Activated CD4-positive, CD25-positive, alpha-beta regulatory T cell treated with anti-CD3 and anti-CD28 coated beads, Interleukin-2, amount 50 U/mL, for 24 hours (primary cell): ENCODE results near the gene APP.
"Not testable (repeated sequence)": the region's sequence is repeated elsewhere in the genome, so short reads cannot be mapped to it uniquely, and the experiment has no call there.

Experiments
- ATAC-seq, 2 donors: fragments of 150-1000 bp; cut with Tn5 transposase; one replicate each; pipeline ENCODE4 v1.10.0; 2021; ENCODE audit warnings: mild to moderate bottlenecking in 1 of 2, moderate library complexity in 1 of 2

The APP gene

GRCh38 chr21:26060335-26061115 lies 110.0 kb downstream of the APP start:
- no peak for ATAC-seq

DNA sequence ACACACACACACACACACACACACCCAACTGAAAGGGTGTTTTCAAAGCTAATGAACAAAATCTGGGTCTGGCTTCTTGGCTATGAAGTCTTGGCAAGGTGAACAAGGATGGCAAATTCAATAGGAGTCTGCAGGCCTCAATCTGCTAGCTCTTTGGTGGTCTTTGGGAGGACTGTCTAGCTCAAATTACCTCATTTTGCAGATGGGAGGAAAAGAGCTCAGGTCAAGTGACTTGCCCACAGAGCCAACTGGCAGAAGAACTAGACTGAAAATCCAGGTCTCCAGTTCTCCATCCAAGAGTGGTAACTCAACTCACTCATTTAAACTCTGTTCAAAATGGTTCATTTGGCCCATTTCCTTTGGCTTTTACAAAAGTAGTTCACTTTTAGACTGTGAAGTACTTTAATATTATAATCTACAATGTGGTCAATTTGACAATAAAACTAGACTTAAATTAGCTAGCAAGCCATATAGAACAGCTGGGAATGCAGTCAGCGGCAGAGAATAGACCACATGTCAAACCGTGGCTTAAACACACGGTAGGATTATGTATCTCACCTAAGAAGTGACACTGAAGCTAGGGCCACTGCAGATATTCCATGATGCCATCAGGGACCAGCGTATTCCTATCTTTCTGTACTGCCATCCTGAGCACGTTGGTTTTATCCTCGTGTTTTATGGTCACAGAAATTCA lies 112.9 kb downstream of the APP start:
- no peak for ATAC-seq

- ATAC-seq: no peak
Observed at GRCh38 chr21:26055841-26056264, 114.7 kb downstream of the APP start.

DNA sequence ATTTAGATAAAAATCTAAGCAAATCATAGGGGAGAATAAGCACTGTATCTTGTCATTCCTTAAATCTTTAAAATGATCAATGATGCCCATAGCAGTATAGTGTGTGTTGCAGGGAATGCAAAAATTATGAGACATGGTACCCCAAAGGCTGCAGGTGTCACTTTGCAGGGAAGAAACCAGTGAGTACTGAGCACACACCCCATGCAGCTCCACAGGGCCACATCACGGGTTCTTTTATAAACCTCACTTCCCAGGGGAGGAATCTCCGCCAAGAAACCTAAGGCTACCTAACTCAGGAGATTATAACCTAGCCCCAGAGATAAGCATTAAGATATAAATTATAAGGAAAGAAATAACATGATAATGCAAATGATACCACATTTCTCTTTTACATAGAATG lies 115.6 kb downstream of the APP start:
- no peak for ATAC-seq

GRCh38 chr21:26052057-26052456 lies 118.5 kb downstream of the APP start:
- no peak for ATAC-seq

DNA sequence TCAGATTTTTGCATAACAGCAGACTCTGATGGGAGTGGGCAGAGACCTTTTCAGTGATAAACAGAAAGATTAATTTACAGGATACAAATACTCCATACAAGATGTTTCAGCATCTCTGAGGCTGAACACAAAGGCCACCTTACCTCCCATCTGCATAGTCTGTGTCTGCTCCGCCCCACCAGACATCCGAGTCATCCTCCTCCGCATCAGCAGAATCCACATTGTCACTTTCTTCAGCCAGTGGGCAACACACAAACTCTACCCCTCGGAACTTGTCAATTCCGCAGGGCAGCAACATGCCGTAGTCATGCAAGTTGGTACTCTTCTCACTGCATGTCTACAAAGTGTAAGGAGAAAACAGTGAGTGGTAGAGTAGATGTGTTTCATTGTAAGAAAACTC lies 119.7 kb downstream of the APP start:
- no peak for ATAC-seq

- ATAC-seq: no peak
Observed at GRCh38 chr21:26049803-26050202, 120.8 kb downstream of the APP start.

DNA sequence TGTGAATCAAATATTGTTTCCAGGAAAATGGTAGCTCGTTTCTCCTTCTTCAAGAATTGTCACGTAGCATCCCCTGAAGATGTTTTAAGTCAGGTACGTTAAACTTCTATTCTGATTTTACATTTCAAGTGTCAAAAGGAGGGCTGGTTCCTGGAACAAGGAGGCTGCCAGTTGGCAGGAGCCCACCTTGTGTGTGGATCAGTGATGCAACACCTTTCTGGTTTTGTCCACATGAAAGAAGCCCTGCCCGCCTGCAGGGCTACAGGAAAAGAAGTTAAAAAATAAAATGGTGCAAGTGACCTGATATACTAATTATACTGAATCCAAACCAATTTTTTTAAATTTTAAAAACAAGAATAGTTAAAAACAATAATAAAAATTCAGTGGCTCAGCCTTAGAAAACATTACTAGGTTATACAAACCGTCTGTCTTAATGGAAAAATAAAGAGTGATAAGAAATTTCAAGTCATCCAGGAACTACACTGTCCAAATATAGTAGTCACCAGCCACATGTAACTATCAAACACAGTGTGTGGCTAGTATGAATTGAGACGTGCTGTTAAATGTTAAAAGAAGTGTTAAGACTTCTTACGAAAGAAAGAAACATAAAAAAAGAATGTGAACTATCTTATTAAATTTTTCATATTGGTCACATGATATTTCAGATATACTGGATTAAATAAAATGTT lies 123.1 kb downstream of the APP start:
- no peak for ATAC-seq

- ATAC-seq: no peak
Observed at GRCh38 chr21:26043891-26044290, 126.7 kb downstream of the APP start.

DNA sequence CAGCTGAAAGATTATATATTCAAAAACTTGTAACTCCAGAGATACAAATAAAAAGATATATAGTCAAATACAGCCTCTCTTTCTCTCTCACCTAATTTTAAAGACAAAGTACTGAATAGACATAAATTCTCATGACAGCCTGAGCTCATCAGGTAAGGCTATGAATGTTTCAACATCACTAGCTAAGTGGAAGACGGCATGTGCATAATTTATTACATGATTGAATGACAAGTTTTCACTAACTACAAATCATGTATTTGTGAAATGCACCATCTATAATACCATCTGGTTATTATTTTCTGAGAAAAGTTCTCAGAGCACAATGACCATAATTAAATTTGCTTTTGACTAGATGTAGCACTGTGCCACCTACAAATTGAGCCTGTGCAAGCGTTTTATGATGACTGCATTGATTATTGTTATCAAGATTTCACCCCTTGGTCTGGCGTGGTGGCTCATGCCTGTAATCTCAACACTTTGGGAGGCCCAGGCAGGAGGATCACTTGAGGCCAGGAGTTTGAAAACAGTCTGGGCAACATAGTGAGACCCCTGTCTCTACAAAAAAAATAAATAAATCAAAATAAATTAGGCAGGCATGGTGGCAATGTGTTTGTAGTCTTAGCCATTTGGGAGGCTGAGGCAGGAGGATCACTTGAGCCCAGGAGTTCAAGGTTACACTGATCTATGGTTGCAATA lies 128.2 kb downstream of the APP start:
- ATAC-seq: no peak

DNA sequence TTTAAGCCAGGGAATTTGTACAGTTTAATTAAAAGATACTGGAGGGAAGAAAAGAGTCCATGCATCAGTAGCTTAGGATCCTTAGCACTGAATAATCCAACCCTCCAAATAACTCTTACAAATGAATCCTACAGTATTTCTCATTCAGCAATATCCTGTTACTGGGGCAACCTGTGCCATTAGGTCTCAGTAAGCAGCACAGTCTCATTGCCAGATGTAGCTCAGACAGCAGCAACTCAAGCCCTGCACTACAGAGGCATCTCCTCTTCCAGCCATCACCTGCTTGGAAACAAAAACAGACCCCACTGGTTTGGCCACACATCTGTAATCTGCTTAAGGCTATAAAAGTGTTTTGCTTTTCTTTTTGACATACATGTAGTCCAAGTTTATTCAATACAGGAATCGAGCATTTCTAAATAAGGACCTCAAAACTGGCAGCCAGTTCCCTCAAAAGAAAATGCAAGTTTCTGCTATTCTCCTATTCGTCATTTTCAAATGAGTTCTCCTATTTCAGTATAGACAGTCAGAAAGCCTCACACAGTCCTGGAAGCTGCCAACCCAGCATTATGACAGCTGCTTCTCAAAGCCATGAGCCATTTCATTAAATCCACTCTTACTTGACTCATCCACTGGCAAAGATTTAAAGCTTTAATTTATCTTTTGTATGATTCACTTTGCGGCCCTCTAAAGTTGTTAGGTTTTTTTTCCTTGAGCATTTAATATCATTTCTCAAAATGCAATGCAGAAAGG lies 129.0 kb downstream of the APP start:
- no peak for ATAC-seq

DNA sequence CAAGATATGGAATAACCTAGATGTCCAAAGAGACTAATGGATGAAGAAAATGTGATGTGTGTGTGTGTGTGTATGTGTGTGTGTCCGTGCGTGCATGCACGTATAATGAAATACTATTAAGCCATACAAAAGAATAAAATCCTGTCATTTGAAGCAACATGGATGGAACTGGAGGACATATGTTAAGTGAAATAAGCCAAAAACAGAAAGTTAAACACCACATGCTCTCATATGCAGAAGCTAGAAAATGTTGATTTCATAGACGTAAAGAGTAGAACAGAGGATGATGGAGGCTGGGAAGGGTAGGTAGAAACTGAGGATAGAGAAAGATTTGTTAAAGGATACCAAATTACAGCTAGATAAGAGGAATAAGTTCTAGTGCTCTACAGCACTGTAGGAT lies 133.7 kb downstream of the APP start:
- no peak for ATAC-seq

DNA sequence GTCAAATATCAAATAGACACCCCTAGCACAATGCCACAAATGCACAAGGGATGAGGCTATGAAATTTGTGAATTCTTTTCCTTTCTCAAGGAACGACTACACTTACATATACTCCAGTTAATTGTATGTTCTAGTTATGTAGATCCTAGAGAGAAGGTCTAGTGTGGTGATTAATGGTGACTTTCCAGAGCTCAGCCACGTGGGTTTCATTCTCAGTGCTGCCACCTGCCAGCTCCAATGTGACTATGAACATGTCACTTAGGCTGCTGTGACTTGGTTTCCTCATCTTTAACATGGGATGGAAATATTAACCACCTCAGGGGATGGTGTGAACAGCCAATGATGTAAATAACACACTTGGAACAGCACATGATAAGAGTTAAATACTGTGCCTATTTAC lies 138.3 kb downstream of the APP start:
- no peak for ATAC-seq

GRCh38 chr21:26028183-26028582 lies 142.4 kb downstream of the APP start:
- no peak for ATAC-seq

GRCh38 chr21:26027696-26028095 lies 142.9 kb downstream of the APP start:
- no peak for ATAC-seq

- ATAC-seq: no peak
Observed at GRCh38 chr21:26025536-26026512, 144.7 kb downstream of the APP start.

DNA sequence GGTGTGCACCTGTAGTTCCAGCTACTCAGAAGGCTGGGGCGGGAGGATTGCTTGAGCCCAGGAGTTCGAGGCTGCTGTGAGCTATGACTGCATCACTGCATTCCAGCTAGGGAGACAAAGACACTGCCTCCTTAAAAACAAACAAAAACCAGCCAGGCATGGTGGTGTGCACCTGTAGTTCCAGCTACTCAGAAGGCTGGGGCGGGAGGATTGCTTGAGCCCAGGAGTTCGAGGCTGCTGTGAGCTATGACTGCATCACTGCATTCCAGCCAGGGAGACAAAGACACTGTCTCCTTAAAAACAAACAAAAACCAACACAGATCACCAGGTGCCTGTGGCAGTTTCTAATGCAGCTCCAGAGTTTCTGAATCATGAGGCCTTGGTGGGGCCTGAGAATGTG lies 147.2 kb downstream of the APP start:
- not testable (repeated sequence) for ATAC-seq

DNA sequence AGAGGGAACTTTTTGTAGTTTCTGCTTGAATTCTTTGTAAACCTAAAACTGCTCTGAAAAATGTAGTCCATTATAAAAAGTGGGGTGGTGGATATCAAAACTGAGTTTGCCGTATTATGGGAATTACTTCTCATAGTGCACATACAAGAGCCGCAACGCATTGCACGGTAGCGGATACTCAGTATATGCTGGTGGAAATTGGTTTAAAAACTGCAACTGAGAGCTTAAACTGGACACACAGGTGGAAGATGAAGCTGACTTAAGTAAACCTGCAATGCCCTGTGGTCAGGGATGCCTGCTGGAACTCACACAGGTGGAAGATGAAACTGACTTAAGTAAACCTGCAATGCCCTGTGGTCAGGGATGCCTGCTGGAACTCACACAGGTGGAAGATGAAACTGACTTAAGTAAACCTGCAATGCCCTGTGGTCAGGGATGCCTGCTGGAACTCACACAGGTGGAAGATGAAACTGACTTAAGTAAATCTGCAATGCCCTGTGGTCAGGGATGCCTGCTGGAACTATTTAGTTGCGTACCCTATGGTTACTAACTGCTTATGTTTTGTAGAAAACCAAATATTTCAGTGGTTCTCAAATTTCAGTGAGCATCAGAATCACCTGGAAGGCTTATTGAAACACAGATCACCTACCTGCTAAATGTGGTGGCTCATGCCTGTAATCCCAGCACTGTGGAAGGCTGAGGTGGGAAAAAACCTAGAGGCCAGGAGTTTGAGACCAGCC lies 147.8 kb downstream of the APP start:
- not testable (repeated sequence) for ATAC-seq

DNA sequence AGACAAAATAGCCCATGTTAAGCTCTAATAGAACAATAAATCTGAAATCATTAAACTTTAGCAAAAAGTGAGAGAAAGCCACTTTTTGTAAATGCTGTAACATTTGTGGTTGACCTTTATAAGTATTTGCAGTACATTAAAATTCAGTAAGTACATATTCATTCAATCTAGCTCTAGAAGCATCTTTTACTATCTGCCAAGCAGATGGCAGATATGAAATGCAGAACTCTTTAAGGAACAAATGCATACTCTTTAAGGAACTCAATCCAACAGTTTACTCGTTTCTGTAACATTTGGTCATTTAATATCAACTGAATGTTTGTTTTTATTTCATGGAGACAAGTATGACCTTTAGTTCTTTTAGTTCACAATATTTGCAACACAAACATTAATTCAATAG lies 150.1 kb downstream of the APP start:
- no peak for ATAC-seq

GRCh38 chr21:26020081-26020480 lies 150.5 kb downstream of the APP start:
- no peak for ATAC-seq
